HG03103 (cell line): ENCODE measurements around the gene CYP8B1.
"Not testable (repeated sequence)": the region's sequence is repeated elsewhere in the genome, so short reads cannot be mapped to it uniquely, and the experiment has no call there.

ENCODE experiments used
- ATAC-seq: cut with Tn5 transposase; IDR thresholded peaks from one replicate; pipeline ENCODE4 v1.9.1; 2021; ENCODE audit warnings: low read depth; ENCODE audit not compliant: unreplicated experiment

Gene CYP8B1

GRCh38 chr3:42886294-42886822 lies 10.7 kb upstream of the CYP8B1 start:
- ATAC-seq, result no peak

DNA sequence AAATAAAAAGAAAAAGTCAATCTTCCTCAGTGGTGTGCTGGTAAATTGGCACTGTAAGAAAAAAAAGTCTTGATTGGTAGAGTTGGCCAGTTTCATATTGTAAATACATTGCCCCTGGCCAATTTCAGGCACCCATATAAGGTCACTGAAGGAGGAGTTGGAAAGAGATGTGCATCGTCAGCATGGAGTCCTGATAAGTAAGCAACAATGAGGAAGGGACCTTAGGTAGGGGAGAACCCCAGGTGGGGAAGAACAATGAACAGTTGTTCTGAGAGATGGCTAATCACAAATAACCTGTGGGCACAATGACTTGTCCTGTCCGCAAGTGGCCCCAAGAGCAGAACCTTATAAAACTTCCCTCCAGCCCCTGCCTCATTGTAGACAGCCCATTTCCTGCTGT lies 8.6 kb upstream of the CYP8B1 start:
- ATAC-seq, result no peak

DNA sequence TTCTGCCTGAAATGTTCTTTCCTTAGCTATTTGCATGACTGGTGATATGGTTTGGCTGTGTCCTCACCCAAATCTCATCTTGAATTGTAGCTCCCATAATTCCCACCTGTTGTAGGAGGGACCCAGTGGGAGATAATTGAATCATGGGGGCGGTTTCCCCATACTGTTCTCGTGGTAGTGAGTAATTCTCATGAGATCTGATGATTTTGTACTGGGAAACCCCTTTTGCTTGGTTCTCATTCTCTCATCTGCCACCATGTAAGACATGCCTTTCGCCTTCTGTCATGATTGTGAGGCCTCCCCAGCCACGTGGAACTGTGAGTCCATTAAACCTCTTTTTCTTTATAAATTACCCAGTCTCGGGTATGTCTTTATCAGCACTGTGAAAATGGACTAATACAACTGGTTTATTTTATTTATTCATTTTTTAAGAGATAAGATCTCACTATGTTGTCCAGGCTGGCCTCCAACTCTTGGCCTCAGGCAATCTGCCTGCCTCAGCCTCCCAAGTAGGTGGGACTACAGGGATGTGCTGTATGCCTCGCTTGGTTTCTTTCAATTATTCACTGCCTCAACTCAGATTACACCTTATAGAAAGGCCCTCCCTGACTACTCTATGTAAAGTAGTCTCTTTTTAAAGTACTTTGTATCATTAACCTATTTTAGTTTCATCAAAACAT lies 7.7 kb upstream of the CYP8B1 start:
- not testable (repeated sequence) for ATAC-seq

DNA sequence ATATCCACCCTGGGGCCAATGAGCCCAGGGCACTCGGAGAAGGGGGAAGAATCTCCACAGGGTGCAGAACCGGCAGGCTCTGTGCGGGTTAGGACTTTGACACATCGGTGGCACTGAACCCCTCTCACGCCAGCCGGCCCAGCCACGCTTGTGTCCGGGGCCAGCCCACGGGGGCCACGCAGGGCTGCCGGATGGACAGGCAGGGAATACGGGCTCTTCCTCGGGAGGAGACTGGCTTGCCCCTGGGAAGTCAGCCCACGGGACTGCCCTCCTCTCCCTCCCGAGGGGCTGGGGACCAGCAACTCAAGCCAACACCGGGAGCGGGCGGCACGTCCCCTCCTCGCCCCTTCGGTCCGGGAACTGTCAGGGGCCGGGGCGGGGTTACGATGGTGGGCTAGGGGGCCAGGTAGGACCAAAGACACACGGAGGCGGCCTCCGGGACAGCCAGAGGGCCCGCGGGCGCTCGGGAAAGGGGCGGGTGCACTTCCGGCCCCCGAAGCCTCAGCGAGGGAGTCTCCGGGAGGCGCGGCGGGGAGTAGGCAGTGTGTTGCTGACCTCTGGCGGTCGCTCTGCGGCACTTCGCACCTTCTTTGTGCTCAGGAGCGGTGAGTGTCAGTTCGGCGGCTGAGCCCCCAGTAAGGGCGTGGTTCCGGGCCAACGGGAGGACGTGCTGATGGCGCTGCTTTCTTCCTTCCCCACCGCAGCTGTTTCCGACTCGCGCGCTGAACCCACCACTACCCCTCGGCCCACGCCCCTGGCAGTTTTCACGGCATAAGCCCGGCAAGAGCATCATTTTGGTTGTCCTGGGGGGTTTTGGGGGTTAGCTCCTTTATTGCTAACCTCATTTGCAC lies 5.1 kb upstream of the CYP8B1 start:
- peak; percentile 94 for ATAC-seq

DNA sequence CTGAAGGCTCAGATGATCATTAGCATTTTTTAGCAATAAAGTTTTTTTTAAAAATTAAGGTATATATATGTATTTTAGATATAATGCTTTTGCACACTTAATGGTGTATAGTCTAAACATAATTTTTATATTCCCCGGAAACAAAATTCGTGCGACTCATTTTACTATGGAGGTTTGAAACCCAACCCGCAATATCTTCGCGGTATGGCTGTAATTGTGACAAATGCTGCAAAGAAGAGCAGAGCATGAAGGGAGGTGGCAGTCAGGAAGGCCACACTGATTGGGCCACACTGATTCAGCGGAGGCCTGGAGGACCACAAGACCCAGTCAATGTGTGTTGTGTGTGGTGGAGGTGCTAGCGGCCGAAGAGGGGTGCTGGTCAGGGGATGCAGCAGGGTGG lies 4.5 kb upstream of the CYP8B1 start:
- ATAC-seq, result no peak

DNA sequence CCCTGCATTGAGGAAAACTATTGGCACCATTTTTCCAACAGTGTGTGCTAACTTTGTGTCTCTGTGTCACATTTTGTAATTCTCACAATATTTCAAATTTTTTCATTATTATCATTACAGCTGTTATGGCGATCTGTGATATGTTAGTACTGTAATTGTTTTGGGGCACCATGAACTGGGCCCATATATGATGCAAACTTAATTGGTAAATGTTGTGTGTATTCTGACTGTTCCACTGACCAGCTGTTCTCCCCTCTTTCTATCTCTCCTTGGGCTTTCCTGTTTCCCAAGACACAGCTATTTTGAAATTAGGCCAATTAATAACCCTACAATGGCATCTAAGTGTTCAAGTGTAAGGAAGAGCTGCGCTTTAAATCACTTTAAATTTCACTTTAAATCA lies 2.2 kb upstream of the CYP8B1 start:
- no peak for ATAC-seq

DNA sequence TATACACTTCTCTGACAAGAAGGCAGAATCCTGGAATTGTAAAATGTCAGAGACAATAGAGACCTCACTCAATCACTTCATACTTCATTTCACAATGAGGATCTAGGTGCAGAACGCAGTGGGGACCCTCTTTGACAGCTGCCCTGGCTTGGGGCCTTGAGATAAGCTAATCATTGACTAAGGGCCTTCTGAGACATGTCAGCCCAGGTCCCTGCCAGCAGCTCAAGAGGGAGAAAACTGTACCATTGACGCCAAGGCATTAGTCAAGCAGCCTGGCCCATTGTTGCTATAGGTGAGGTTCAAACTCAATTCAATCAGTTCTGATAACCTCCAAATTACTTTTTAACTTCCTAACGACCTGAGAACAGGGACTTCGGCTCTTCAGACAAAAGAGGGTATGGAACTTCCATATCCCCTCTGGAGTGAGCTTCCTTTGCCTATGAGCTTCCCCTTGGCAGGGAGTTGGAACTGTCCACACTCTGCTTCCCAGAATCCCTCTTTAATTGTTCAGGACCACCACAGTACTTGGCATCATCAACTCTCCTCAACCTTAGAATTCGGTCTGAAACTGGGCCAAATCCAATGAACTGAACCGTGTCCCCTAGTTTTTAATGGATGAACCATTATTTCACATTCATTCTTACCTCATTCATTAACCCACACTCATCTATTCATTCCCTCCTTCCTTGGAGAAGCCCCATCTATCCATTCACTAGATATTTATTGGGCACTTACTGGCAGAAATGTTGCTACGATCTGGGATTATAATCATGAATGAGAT lies 1.5 kb upstream of the CYP8B1 start:
- ATAC-seq, result no peak

DNA sequence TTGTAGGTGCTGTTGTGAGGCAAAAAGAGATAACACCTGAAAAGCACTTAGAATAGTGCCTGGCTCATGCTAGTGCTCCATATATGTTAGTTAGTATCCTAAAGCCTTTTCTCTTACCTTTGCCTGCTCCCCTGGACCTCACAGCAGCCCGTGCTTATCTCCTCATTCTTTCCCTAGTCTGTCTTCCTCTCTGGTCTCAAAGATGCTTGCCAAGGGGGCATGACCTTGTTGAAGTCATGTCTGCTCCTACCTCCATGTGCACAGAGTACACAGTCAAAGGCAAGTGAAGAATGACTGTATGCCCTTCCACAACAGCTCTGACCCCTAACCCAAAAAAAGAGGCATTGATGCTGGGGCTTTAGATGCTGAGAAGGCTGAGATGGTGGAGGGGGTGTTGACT lies 722 bp upstream of the CYP8B1 start:
- ATAC-seq, result no peak

GRCh38 chr3:42874749-42875148 lies 930 bp downstream of the CYP8B1 start:
- no peak for ATAC-seq

- ATAC-seq, result no peak
These were observed 2.3 kb downstream of the CYP8B1 start for GRCh38 chr3:42873221-42873982.

DNA sequence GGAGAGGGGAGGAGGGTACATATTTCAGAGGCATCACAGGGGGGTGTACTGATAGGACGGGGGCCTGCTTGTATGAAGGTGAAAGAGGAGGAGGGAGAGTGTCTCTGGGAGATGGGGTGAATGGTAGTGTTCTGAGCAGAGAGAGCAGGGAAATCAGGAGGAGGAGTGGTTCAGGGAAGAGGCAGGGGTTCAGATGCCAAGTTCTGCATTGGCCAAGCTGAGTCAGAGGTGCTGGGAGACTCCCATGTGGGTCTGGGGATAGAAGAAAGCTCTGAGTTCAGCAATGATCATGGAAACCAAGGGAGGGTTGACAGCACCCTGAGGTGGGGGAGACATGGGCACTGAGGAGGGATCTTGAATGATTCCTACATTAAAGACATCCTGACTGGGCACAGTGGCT lies 3.0 kb downstream of the CYP8B1 start:
- ATAC-seq, result no peak

DNA sequence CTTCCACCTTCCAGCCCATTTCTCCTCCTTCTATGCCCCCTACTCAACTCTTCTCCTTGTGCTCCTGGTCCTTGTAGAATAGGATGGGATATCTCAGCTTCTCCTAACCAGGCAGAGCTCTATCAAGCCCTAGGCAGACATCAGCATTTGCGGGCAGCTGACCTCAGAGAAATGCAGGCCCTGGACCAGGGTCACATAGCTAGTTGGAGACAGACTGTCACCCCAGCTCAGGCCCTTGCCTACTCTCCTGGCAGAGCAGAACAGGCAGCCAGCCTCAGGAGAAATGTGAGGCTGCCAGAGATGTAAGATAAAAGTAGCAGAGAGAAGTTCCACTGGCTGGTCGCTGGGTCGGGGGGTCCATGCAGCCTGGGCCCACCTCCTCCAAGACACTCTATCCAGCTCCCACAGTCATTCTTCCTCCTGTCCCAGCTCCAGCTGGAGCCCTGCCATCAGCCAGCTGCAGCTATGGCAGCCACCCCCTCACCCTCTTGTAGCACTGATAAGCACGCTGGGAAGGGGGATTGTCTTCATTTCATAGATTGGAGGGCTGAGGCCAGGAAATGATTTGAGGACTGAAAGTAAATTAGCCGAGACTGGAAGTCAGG lies 4.0 kb downstream of the CYP8B1 start:
- no peak for ATAC-seq

DNA sequence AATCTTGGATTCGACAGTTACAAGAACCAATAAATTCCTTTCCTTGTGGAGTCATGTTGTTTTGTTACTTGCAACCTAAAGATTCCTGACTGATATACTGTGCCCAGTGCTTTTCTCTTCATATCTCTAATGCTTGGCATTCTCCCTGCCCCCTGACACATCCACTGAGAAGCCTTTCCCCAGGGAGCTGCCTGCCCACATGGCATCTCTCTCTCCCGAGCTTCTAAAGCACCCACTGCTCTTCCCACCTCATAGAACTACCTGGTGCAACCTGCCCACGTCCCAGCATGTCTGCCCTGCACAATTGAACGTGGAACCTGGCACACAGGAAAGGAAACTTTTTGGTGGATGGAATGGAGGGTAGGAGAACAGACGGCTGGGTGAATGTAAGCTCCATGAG lies 6.8 kb downstream of the CYP8B1 start:
- no peak for ATAC-seq

GRCh38 chr3:42867138-42867537 lies 8.5 kb downstream of the CYP8B1 start:
- no peak for ATAC-seq

GRCh38 chr3:42865256-42865655 lies 10.4 kb downstream of the CYP8B1 start:
- no peak for ATAC-seq

- no peak for ATAC-seq
These were observed 11.2 kb downstream of the CYP8B1 start for GRCh38 chr3:42864321-42864950.

DNA sequence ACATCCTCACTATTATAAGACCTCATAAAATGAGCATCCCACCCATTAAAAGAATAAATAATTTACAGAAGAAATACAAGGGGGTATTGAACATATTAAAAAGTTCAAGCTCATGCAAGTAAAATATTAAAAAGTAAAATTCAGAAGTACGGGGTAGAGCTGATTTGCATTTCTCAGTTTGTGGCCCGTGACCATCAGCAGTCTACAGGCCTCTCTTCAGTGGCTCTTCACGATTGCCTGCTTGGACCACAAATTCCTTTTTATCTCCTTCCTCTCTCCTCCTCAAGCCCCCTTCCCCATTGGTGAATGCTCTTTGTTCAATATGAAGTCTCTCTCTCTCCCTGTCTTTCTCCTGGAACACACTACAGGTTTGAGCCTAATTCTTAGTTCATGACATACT lies 19.1 kb downstream of the CYP8B1 start:
- ATAC-seq, result no peak

- ATAC-seq, result no peak
These were observed 19.9 kb downstream of the CYP8B1 start for GRCh38 chr3:42855547-42856380.

DNA sequence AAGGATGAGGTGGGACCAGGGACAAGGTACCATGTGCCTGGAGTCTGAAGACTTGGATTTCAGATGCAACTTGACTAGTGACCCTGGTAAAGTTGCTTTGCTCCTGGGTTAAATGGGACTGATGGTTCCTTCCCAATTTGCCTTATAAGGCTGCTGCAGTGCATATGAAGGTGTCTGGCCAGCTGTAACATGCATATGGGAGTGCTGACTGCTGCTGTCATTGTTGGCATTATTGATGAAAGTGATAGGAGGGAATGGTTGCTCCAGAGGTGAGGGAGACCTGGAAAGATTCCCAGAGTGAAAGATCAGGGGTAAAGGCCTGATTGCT lies 20.5 kb downstream of the CYP8B1 start:
- ATAC-seq, result no peak
